ENCODE data around the gene NSMCE3. TPM values are rescaled to one million over a fixed set of nuclear protein-coding genes. Genes with fewer than 3 reads are reported as not detected.

The NSMCE3 gene
- 10 to 100 TPM; 17.2 to 17.6 TPM for total RNA-seq
- polyA plus RNA-seq = 10 to 100 TPM; 34.5 to 38.4 (median 38.0) TPM
- total RNA-seq = 44.3 to 202 (median 63.8) reads per million in 6 experiments

DNA sequence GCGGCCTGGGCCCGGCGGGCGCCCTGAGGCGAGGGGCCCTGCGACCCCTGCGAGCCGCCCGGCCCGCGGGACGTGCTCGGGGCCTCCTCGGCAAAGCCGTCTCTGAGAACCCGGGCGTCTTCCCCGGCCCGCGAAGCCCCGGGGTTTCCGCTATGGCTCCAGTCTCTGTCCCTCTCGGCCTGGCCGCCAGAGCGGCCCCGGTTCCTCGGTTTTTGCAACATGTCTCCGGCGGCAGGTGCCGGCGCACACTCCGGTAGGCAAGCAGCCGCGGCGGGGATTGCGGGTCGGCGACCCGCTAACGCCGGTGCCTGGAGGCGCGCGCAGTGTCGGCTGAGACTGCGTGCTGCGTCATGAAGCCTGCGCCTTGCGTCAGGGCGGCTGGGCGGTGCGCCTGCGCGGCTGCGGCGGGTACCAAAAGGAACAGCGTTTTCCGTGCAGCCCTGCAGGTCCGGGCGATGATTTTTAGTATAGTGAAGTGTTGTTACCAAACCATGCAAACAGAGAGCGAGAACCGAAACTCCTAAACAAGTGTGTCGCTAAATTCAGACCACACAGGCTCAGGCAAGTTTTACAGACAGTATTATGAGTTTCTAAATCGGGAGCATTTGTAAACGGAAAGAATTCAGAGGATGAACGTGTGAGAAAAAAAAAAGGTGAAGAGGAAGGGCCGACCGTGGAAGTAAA is at the start of gene NSMCE3:
Gene NSMCE3 (minus strand): TSS at position 338 of the 684 bp plus-strand sequence. CDS start 117 bp downstream, at position 221.
- ATAC-seq (peak; percentile 81 to 86), DNase-seq (peak; percentile 87 to 95 (median 92))
- Mint-ChIP-seq H3K4me3 (peak within 1 kb of the TSS; percentile 96 to 99 (median 98)), H3K4me1 (peaks cover 27 to 54% (median 46%) of the 10 kb centered on the region in 4 donors), H3K36me3 (peaks cover 0 to 15% (median 0%) of the 10 kb centered on the region in 3 donors), H3K27ac (peak within 1 kb of the TSS; percentile 96 to 100 (median 99)), H3K9me3 (no peaks in the 10 kb centered on the region), H3K27me3 (no peaks in the 10 kb centered on the region)
- POLR2A ChIA-PET = interaction anchor here (0.7 to 0.9 kb wide), 3 partner anchors 22 to 384 kb away, joined by 3 read pairs; partner anchors contain the start of gene APBA2

DNA sequence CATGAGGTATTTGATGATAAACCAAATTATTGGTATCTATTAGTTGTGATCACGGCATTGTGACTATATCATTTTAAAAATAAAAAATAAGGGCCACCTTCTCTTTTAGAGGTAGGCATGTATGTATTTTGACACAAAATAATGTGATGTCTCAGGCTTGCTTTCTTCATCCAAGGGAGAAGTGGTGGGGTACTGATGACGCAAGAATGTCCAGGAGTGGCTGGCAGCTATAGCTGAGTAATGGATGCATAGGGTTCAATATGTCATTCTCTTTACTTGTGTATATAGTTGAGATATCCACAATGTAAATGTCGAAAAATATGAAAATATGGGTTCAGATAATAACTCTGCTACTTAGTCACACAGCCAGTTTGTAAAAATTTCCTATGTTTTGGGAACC is 46.8 kb upstream of the NSMCE3 start:
- no peak overlapping the region for H3K27ac Mint-ChIP-seq
- peaks cover 0 to 14% (median 0%) of the 10 kb centered on the region in 3 donors for H3K36me3 Mint-ChIP-seq
- no peak for ATAC-seq
- peaks cover 0 to 18% (median 10%) of the 10 kb centered on the region in 9 donors for H3K9me3 Mint-ChIP-seq
- POLR2A ChIA-PET = no interaction called here
- no peak overlapping the region for H3K4me3 Mint-ChIP-seq
- no peak for DNase-seq
- H3K4me1 Mint-ChIP-seq = no peaks in the 10 kb centered on the region
- H3K27me3 Mint-ChIP-seq = peaks cover 6 to 31% (median 13%) of the 10 kb centered on the region in 5 donors

DNA sequence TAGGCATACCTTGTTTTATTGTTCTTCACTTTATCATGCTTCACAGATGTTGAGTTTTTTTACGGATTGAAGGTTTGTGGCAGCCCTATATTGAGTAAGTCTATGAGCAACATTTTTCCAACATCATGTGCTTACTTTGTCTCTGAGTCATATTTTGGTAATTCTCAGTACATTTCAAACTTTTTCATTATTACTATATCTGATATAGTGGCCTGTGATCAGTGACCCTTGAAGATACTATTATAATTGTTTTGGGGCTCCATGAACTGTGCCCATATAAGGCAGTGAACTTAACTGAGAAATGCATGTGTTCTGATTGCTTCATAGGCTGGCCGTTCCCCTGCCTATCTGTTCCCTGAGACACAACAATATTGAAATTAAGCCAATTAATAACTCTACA is 42.8 kb upstream of the NSMCE3 start:
- Mint-ChIP-seq H3K4me1 (no peaks in the 10 kb centered on the region), H3K4me3 (no peak overlapping the region), H3K36me3 (no peaks in the 10 kb centered on the region), H3K9me3 (no peaks in the 10 kb centered on the region), H3K27me3 (peaks cover 2 to 13% (median 8%) of the 10 kb centered on the region in 5 donors), H3K27ac (no peak overlapping the region)
- ATAC-seq = no peak
- DNase-seq = no peak
- POLR2A ChIA-PET = no interaction called here

- Mint-ChIP-seq H3K4me1 (no peaks in the 10 kb centered on the region), H3K4me3 (no peak overlapping the region), H3K27ac (no peak overlapping the region), H3K27me3 (peaks cover 2 to 13% (median 7%) of the 10 kb centered on the region in 5 donors), H3K36me3 (no peaks in the 10 kb centered on the region), H3K9me3 (no peaks in the 10 kb centered on the region)
- ATAC-seq (no peak), DNase-seq (no peak)
- POLR2A ChIA-PET = no interaction called here
Observed at GRCh38 chr15:29311696-29312095, 42.1 kb upstream of the NSMCE3 start.

DNA sequence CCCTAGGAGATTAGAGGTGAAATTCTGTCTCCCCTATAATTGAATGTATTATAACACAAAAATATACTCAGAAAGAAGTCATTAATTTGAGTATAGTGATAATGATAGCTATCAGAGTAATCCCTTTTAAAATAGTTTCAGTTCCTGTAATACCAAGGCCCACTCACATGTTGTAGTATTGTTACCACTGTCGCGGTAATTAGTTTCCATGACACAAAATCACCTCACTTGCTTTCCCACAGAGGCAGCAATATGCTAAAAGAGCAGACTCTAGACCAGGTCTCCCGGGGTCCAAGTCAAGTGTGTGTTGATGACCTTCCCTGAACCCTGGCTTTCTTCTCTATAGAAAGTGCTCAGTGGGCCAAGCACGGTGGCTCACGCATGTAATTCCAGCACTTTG is 39.5 kb upstream of the NSMCE3 start:
- H3K4me1 Mint-ChIP-seq = peaks cover 0 to 3% (median 0%) of the 10 kb centered on the region in 4 donors
- H3K27ac Mint-ChIP-seq = no peak overlapping the region
- no peaks in the 10 kb centered on the region for H3K9me3 Mint-ChIP-seq
- H3K27me3 Mint-ChIP-seq = peaks cover 1 to 31% (median 16%) of the 10 kb centered on the region in 5 donors
- no peak overlapping the region for H3K4me3 Mint-ChIP-seq
- no peak for ATAC-seq
- H3K36me3 Mint-ChIP-seq = no peaks in the 10 kb centered on the region
- POLR2A ChIA-PET = no interaction called here
- DNase-seq = no peak

GRCh38 chr15:29308299-29308698 is 38.7 kb upstream of the NSMCE3 start:
- H3K4me1 Mint-ChIP-seq = peaks cover 0 to 3% (median 0%) of the 10 kb centered on the region in 4 donors
- POLR2A ChIA-PET = no interaction called here
- ATAC-seq (no peak), DNase-seq (no peak)
- H3K27ac Mint-ChIP-seq = no peak overlapping the region
- H3K9me3 Mint-ChIP-seq = peaks cover 0 to 2% (median 0%) of the 10 kb centered on the region in 9 donors
- H3K36me3 Mint-ChIP-seq = no peaks in the 10 kb centered on the region
- H3K27me3 Mint-ChIP-seq = peaks cover 1 to 24% (median 15%) of the 10 kb centered on the region in 5 donors
- H3K4me3 Mint-ChIP-seq = no peak overlapping the region

- no peaks in the 10 kb centered on the region for H3K36me3 Mint-ChIP-seq
- ATAC-seq (no peak), DNase-seq (no peak)
- H3K4me1 Mint-ChIP-seq = peaks cover 0 to 3% (median 0%) of the 10 kb centered on the region in 4 donors
- peaks cover 1 to 24% (median 15%) of the 10 kb centered on the region in 5 donors for H3K27me3 Mint-ChIP-seq
- POLR2A ChIA-PET = no interaction called here
- peaks cover 0 to 2% (median 0%) of the 10 kb centered on the region in 9 donors for H3K9me3 Mint-ChIP-seq
- no peak overlapping the region for H3K4me3 Mint-ChIP-seq
- no peak overlapping the region for H3K27ac Mint-ChIP-seq
Observed at GRCh38 chr15:29305556-29305955, 35.9 kb upstream of the NSMCE3 start.

DNA sequence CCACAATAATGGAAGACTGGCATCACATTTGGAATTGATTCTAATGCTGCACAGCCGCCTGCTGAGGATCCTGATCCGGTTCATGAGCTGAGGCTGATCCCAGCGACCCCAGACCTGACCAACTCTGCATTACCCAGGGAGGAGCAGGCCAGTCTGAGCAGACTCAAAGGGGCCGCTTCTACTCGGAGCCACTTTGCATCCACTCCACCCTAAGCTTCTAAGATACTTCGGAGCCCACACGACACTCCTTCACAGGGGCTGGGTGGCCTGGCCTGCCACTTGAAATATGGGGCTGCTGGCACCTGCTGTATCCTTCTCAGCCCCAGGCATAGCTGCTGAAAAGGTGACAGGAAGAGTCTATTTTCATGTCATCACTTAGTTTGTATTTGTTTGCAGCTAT is 33.2 kb upstream of the NSMCE3 start:
- no peak for ATAC-seq
- no peak for DNase-seq
- H3K4me3 Mint-ChIP-seq = no peak overlapping the region

GRCh38 chr15:29299784-29300183 is 30.2 kb upstream of the NSMCE3 start:
- POLR2A ChIA-PET = no interaction called here
- peak overlapping the region in 1 of 10 donors; percentile 73 for H3K27ac Mint-ChIP-seq
- H3K36me3 Mint-ChIP-seq = peaks cover 0 to 5% (median 0%) of the 10 kb centered on the region in 3 donors
- no peak overlapping the region for H3K4me3 Mint-ChIP-seq
- H3K9me3 Mint-ChIP-seq = peaks cover 0 to 9% (median 0%) of the 10 kb centered on the region in 9 donors
- H3K4me1 Mint-ChIP-seq = no peaks in the 10 kb centered on the region
- DNase-seq = no peak
- H3K27me3 Mint-ChIP-seq = peaks cover 0 to 16% (median under 1%) of the 10 kb centered on the region in 5 donors
- ATAC-seq = no peak

More for the DNA sequence above, 33.2 kb upstream of the NSMCE3 start:
- peaks cover 0 to 3% (median 0%) of the 10 kb centered on the region in 4 donors for H3K4me1 Mint-ChIP-seq
- H3K9me3 Mint-ChIP-seq = peaks cover 0 to 2% (median 0%) of the 10 kb centered on the region in 9 donors
- no peaks in the 10 kb centered on the region for H3K36me3 Mint-ChIP-seq
- POLR2A ChIA-PET = no interaction called here
- H3K27me3 Mint-ChIP-seq = peaks cover 0 to 24% (median 11%) of the 10 kb centered on the region in 5 donors
- no peak overlapping the region for H3K27ac Mint-ChIP-seq

- peaks cover 0 to 9% (median 0%) of the 10 kb centered on the region in 9 donors for H3K9me3 Mint-ChIP-seq
- no peak for ATAC-seq
- peaks cover 0 to 11% (median 1%) of the 10 kb centered on the region in 5 donors for H3K27me3 Mint-ChIP-seq
- H3K4me3 Mint-ChIP-seq = no peak overlapping the region
- DNase-seq = no peak
- POLR2A ChIA-PET = no interaction called here
- no peaks in the 10 kb centered on the region for H3K4me1 Mint-ChIP-seq
- no peak overlapping the region for H3K27ac Mint-ChIP-seq
- H3K36me3 Mint-ChIP-seq = peaks cover 0 to 5% (median 0%) of the 10 kb centered on the region in 3 donors
Observed at GRCh38 chr15:29299331-29299730, 29.7 kb upstream of the NSMCE3 start.

- Mint-ChIP-seq H3K4me3 (no peak overlapping the region), H3K9me3 (peaks cover 0 to 7% (median 2%) of the 10 kb centered on the region in 9 donors), H3K27me3 (peaks cover 0 to 7% (median 2%) of the 10 kb centered on the region in 5 donors), H3K36me3 (peaks cover 0 to 5% (median 0%) of the 10 kb centered on the region in 3 donors), H3K4me1 (no peaks in the 10 kb centered on the region), H3K27ac (no peak overlapping the region)
- DNase-seq (no peak), ATAC-seq (no peak)
- POLR2A ChIA-PET = no interaction called here
Observed at GRCh38 chr15:29294732-29295325, 25.2 kb upstream of the NSMCE3 start.

- Mint-ChIP-seq H3K36me3 (no peaks in the 10 kb centered on the region), H3K9me3 (peaks cover 0 to 2% (median 0%) of the 10 kb centered on the region in 9 donors), H3K4me1 (no peaks in the 10 kb centered on the region), H3K27me3 (peaks cover 2 to 15% (median 9%) of the 10 kb centered on the region in 5 donors), H3K4me3 (no peak overlapping the region), H3K27ac (peak overlapping the region in 1 of 10 donors; percentile 25)
- POLR2A ChIA-PET = no interaction called here
- DNase-seq (no peak), ATAC-seq (no peak)
Observed at GRCh38 chr15:29291067-29291845, 21.6 kb upstream of the NSMCE3 start.
